Measurements from ENCODE around the gene ACE.

ACE gene

DNA sequence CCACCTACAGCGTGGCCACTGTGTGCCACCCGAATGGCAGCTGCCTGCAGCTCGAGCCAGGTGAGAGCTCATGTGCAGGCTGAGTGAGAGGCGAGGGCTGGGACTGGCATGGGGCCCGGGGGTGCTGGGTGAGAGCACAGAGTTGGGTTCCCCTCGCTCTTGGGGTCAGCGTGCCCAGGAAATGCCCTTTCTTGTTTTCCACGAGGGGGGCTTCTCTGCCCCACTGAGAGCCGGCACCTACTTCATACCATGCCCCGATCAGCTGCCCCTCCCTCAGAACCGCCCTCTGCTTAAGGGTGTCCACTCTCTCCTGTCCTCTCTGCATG, 10.1 kb downstream of the ACE start:
- in situ Hi-C loops (cut with MboI; ENCODE audit: low sequenced_read_pairs) = no loop called here

DNA sequence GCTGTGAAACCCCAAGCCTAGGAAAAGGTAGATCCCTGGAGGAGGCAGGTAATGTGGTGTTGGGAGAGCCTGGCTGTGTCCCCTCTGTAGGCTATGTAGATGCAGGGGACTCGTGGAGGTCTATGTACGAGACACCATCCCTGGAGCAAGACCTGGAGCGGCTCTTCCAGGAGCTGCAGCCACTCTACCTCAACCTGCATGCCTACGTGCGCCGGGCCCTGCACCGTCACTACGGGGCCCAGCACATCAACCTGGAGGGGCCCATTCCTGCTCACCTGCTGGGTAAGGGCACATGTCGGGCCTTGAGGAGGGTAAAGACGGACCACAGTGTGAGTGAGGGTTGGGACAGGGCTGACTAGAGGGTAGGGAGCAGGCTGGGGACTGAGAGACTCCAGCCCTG, 12.0 kb downstream of the ACE start:
- in situ Hi-C loops (cut with MboI; ENCODE audit: low sequenced_read_pairs) = no loop called here

DNA sequence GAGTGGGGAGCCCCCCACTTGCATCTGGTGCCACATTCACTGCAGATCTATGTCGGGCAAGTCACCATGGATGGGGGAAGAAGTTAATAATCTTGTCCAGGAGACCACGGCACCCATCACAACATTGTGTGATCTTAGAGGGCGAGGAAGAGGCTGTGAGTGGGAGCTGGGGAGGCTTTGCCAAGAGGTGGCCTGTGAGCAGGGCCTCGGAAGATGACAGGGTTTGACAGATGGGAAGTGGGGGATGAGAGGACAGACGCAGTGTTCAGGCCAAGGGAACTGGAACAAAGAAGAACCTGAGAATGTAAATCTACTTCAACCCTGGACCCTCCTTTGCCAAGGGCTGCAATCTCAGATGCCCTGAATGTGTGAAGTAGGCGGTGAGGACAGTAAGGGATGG, 12.4 kb downstream of the ACE start:
- in situ Hi-C loops (cut with MboI; ENCODE audit: low sequenced_read_pairs) = no loop called here

DNA sequence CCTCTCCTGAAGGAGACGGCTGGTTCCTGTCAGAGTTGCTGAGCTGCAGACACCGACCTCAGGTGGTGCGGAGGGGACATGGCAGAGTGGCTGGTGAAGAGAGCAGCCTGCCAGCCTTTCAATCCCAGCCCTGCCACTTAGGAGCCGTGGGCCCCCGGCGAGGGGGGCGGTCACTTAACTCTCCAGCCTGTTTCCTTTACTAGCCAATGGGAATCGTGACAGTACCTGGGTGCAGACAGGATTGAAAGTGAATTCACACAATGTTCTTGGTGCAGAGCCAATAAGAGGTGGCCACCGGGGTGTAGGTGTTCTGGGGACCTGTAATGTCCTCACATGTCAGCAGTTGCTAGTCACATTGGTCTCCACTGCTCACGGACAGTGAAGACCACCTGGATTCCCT, 13.5 kb downstream of the ACE start:
- in situ Hi-C loops (cut with MboI; ENCODE audit: low sequenced_read_pairs) = no loop called here

DNA sequence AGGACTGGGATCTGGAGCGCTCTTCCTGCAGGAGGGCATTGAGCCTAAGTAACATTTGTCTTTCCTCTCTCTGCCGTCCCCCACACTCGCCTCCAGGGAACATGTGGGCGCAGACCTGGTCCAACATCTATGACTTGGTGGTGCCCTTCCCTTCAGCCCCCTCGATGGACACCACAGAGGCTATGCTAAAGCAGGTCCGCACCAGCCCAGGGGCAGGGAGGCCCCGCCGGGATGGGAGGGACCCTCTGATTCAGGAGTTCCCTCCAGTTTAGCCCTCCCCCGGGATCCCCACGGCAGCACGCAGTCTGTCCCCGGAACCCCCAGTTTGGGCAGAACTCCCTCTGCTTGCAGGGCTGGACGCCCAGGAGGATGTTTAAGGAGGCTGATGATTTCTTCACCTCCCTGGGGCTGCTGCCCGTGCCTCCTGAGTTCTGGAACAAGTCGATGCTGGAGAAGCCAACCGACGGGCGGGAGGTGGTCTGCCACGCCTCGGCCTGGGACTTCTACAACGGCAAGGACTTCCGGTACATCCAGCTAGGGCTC, 14.1 kb downstream of the ACE start:
- in situ Hi-C loops (cut with MboI; ENCODE audit: low sequenced_read_pairs) = no loop called here

DNA sequence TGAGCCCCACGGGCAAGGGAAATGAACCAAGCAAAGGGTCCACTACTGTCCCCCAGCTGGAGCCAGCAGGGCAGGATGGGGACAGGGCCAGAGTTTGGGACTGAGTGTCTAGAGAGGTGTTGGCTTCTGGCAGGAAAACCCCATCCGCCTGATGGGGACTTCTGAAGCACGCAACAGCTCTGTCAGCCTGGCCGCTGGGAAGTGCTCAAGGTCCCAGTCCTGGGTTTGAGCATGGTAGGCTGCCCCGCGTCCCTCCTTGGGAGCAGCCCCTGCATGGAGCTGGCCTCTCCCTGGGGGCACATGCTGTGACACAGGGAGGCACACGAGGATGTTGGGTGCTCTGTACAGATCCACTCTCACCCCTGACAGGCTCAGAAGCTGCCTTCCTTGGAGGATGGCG, 14.6 kb downstream of the ACE start:
- in situ Hi-C loops (cut with MboI; ENCODE audit: low sequenced_read_pairs) = no loop called here

DNA sequence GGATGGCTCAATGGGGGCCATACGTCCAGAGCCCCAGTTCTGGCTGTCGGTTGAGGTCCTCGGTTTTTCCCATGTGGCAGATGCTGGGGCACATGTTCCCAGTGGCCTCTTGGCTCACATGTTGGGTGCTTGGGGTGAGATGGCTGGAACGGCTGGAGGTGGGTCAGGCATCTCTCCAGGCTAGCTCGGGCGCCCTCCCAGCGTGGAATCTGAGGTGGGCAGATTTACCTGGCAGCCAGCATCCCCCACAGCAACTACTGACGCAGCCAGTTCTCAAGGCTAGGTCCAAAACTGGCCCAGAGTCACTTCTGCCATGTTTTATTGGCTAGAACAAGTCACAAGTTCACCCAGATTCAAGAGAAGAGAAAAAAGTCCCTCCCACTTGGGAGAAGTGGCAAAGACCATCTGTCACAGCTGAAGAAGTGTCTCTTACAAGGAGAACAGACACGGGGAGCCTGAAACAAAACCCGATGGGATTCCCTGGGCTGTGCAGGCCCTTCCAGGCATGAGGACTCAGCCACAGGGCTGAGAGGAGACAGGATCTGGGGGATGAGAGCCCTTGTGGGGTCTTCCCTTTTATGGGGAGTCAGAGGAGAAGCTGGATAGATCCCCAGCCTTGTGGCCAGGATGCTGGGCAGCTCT, 15.2 kb downstream of the ACE start:
- in situ Hi-C loops (cut with MboI; ENCODE audit: low sequenced_read_pairs) = no loop called here

DNA sequence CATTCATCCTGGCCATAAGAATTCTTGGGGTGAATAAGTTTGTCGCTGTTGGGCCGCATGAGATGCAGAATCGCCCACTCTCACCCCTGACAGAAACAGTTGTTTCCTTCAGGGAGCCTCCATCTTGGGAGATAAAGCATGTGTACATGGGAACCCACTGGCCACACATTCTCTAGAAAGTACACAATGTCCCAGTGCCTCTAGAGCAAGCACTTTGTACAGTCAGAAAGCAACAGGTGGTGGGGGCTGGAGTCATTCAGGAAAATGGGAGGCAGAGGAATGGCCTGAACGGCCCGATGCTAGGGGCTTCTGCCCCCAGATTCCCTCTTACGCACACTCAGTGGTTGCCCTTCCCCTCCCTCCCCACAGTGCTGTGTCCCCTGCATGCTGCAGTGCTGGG, 16.1 kb downstream of the ACE start:
- in situ Hi-C loops (cut with MboI; ENCODE audit: low sequenced_read_pairs) = no loop called here

DNA sequence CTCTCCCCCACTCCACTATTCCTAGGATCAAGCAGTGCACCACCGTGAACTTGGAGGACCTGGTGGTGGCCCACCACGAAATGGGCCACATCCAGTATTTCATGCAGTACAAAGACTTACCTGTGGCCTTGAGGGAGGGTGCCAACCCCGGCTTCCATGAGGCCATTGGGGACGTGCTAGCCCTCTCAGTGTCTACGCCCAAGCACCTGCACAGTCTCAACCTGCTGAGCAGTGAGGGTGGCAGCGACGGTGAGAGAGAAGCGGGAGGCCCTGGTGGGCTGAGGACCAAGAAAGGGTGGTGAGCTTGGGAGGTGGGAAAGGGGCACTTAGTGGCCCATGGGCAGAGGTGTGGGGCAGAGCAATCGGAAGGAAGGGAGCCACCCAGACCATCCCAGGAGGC, 16.6 kb downstream of the ACE start:
- in situ Hi-C loops (cut with MboI; ENCODE audit: low sequenced_read_pairs) = no loop called here

DNA sequence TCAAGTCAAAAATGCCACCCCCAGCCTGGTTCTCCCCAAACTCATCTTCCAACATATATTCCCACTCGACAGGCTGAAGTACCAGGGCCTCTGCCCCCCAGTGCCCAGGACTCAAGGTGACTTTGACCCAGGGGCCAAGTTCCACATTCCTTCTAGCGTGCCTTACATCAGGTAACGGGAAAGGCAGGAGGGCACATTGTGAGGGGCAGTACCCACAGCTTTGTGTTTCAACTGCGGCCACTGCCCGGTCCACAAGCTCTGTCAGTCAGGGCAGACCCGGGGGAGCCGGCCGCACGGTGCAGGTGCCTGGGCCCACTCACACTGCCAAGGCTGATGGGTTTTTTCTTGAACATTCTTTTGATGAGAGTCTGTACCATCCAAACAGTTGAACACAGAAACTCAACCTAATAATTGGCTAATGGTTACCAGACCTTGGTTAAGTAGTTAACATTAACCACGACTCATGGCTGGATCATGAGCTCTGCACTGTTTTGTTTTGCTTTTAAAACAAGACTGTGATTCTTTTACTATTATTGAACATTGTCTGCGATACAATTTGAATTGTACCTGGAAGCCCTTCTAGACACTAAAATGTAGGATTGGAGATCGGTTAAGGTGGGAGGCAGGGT, 17.6 kb downstream of the ACE start:
- in situ Hi-C loops (cut with MboI; ENCODE audit: low sequenced_read_pairs) = no loop called here

DNA sequence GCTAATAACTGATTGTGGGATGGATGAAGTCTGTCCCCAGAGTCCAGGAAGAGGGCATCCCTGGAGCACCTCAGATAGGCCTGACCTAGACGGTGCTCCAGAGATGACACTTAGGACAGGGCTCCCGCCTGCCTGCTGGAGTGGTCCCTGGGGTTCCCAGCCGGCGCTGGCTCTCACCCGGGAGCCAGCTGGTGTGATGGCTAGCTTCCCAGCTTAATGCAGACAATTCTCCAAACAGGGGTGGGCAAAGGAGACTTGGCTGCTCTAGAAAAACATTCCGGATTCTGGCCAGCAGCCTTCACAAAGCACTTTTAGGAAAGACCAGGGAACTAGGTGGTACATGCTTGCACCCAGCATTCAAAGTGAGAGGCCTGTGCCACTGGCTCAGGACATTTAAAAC, 18.6 kb downstream of the ACE start:
- in situ Hi-C loops (cut with MboI; ENCODE audit: low sequenced_read_pairs) = no loop called here

DNA sequence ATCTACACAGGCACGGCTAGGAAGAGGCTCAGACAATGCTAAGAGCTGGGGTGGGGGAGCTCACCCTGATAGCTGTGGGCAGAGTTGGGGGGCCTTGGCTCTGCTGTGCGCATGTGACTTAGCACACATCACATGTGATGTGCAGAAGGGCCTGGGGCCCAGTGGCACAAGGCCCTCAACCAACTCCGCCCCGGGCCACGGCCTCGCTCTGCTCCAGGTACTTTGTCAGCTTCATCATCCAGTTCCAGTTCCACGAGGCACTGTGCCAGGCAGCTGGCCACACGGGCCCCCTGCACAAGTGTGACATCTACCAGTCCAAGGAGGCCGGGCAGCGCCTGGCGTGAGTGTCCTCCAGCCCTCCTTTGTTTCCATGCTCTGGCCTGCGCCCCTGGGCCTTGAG, 19.3 kb downstream of the ACE start:
- in situ Hi-C loops (cut with MboI; ENCODE audit: low sequenced_read_pairs) = no loop called here

DNA sequence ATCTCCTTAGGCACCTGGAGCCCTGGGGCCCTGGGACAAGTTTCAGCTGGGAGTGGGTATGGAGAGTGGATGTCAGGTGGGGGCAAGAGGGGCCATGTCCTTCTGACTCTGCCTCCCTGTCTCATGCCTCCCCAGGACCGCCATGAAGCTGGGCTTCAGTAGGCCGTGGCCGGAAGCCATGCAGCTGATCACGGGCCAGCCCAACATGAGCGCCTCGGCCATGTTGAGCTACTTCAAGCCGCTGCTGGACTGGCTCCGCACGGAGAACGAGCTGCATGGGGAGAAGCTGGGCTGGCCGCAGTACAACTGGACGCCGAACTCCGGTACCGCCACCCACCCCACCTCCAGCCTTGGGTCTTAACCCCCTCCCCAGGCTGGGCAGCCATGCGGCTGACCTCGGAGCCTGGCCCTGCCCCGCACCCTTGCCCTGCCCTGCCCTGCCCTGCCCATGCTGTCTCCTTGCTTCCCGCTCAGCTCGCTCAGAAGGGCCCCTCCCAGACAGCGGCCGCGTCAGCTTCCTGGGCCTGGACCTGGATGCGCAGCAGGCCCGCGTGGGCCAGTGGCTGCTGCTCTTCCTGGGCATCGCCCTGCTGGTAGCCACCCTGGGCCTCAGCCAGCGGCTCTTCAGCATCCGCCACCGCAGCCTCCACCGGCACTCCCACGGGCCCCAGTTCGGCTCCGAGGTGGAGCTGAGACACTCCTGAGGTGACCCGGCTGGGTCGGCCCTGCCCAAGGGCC, 20.0 kb downstream of the ACE start:
- in situ Hi-C loops (cut with MboI; ENCODE audit: low sequenced_read_pairs) = no loop called here

DNA sequence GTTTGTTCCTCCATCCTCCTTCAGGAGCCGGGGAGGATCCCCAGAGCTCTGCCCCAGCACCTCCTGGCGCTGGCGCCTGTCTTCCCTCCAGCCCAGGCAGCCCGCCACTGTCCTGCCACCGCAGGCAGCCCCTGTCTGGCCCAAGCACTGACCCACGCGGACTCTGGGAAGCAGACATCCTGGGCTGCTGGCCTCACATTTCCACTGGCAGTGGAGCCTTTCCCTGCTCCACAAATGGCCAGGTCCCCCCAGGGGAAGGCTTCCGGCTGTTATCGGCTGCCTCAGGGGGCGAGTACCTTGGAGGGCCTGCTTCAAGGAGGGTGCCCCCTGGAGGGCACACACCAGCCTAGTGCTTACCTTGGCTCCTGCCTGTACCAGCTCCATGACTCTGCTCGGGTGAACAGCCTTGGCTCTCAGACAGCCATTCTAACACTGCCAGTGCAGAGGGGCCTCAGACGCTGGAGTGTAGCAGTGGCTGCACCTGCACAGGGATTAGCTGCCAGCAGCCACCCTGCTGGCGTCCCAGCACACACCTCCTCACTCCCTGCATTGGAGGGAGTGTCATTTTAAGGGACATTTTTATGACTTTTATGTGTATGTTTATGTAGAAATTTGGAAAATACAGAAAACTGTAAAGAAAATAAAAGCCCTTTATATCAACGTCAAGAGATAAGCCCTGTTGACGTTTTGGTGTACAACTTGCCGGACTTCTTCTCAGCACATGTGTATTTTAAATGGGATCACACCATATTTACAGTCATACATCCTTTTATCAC, 21.0 kb downstream of the ACE start:
- in situ Hi-C loops (cut with MboI; ENCODE audit: low sequenced_read_pairs) = no loop called here

DNA sequence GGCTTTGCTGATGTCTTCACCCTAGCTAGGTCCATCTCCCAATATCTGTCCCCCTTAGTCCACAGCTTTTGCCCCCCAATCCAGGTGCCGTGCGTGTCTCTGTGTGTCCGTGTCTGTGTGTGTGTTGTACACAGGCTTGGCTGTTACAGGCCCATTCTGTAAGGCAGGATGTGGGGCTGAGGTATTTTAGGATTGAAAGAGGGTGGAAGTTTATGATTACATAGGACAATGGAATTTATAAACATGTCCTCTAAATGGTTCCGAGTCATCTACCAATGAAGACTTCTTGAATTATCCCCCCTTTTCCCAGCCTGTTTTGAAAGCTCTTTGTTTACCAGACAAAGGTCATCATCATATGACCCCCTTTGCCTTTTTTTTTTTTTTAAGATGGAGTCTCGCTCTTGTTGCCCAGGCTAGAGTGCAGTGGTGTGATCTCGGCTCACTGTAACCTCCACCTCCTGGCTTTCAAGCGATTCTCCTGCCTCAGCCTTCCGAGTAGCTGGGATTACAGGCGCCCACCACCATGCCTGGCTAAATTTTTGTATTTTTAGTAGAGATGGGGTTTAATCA, 21.9 kb downstream of the ACE start:
- in situ Hi-C loops (cut with MboI; ENCODE audit: low sequenced_read_pairs) = no loop called here

DNA sequence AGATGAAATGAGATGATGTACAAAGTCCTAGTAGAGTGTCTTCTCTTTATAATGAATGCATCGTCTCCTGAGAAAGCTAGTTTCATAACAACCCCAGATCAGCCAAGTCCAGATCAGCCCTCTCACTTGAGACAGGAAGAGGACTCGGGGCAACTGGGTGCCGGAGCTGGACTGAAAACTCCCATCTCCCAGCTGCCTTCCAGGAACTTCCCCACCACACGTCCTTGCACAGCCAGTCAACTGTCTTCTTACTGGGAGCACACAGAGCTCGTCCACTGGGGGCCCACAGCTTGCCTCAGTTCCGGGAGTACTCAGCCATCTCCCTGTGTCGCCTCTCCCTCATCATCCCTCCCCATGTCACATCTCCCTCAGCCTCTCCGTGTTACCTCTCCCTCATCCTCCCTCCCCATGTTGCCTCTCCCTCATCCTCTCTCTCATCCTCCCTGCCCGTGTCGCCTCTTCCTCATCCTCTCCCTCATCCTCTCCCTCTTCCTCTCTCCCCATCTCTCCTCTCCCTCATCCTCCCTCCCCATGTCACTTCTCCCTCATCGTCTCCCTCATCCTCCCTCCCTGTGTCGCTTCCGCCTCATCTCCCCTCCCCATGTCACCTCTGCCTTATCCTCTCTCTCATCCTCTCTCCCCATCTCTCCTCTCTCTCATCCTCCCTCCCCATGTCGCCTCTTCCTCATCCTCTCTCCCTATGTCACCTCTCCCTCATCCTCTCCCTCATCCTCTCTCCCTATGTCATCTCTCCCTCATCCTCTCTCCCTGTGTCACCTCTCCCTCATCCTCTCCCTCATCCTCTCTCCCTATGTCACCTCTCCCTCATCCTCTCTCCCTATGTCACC, 23.9 kb downstream of the ACE start:
- in situ Hi-C loops (cut with MboI; ENCODE audit: low sequenced_read_pairs) = no loop called here

DNA sequence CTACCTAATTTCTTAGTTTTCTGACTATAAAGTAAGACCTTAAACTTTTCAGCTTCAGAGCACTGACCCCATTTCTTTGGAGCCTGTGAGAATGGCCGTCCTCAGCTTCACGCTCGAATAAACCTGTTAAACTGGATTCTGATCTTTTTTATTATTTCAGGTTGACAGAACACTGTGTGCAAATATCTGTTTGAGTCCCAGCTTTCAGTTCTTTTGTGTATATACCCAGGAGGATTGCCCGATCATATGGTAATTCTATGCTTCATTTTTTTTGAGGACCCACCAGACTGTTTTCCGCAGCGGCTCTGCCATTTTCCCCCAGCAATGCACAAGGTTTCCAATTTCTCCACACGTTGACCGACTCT, 26.5 kb downstream of the ACE start:
- in situ Hi-C loops (cut with MboI; ENCODE audit: low sequenced_read_pairs) = no loop called here

DNA sequence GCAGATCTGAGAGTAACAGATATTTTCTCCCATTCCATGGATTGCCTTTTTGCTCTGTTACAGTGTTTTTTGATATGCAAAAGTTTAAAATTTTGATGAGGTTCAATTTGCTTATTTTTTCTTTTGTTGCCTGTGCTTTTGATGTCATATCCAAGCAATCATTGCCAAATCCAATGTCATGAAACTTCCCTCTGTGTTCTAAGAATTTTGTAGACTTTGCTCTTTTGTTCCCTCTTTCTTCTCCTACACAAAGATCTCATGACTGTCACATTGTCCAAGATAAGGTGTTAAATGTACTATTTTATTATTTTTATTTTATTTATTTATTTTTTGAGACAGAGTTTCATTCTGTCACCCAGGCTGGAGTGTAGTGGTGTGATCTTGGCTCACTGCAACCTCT, 27.4 kb downstream of the ACE start:
- in situ Hi-C loops (cut with MboI; ENCODE audit: low sequenced_read_pairs) = no loop called here

DNA sequence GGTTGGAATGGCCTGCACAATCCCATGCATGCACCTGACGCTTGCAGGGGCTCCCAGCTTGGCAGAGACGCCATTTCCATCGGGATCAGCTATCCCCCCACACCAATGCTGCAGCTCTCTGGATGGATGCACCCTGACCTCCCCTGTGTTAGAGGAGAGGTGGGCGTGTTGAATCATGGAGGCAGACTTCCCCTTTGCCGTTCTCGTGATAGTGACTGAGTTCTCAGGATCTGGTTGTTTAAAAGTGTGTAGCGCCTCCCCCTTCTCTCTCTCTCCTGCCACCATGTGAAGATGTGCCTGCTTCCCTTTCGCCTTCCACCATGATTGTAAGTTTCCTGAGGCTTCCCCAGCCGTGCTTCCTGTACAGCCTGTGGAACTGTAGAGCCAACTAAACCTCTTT, 28.5 kb downstream of the ACE start:
- in situ Hi-C loops (cut with MboI; ENCODE audit: low sequenced_read_pairs) = no loop called here

DNA sequence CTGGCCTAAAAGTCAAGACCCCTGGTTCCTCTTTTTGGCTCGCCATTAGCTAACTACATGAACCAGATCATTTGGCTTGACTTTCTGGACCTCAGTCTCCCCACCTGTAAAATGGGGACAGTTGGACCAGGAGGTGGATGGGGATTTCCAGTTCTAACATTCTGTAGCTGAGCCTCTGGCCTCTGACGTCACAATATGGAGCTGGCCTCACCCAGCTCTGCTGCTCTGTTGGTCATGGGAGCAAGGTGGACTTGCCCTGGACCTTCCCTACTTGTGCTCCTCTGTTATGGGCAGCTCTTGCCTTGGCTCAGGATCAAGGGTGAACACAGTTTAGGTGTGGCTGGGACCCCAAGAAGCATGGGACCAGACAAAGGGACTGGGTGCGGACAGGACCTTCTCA, 29.8 kb downstream of the ACE start:
- in situ Hi-C loops (cut with MboI; ENCODE audit: low sequenced_read_pairs) = no loop called here
